Prostate gland (tissue), 2 donors: ENCODE results near the gene GUK1. TPM values are rescaled to one million over a fixed set of nuclear protein-coding genes. Genes with fewer than 3 reads are reported as not detected.

ENCODE experiments used
- DNase-seq: peaks from one replicate; pipeline ENCODE4 v3.0.0-alpha.2; 2019; ENCODE audit warnings: low spot score
- H3K27ac ChIP-seq, 2 donors: fragments of 200-600 bp; sonication (generic); 2 replicates each; pipeline ENCODE4 v1.5.1; 2017 to 2019
- H3K27me3 ChIP-seq: fragments of 200-600 bp; sonication (generic); replicated peaks from 2 replicates; pipeline ENCODE4 v1.5.1; 2019; ENCODE audit not compliant: insufficient read depth
- H3K36me3 ChIP-seq, 2 donors: fragments of 200-600 bp; sonication (generic); 1 replicate in 1 of 2; 2 replicates in 1 of 2; pipeline versions ENCODE4 v1.5.1 to v1.8.1; 2017 to 2019
- H3K4me1 ChIP-seq: fragments of 200-600 bp; sonication (generic); replicated peaks from 2 replicates; pipeline ENCODE4 v1.5.1; 2019
- H3K4me3 ChIP-seq, 2 donors: fragments of 200-600 bp; sonication (generic); 2 replicates each; pipeline ENCODE4 v1.5.1; 2017 to 2019
- H3K9me3 ChIP-seq: fragments of 200-600 bp; sonication (generic); 2 replicates; pipeline ENCODE4 v1.5.1; 2017
- CTCF ChIP-seq, 4 experiments: fragments of 200-600 bp in 2 of 4; fragments of 450-650 bp in 2 of 4; sonication (generic) in 2 of 4; IDR thresholded peaks; 1 replicate in 3 of 4; 2 replicates in 1 of 4; pipeline ENCODE4 v1.5.1; 2016 to 2019; ENCODE audit warnings: antibody characterized with exemption in 4 of 4, mild to moderate bottlenecking in 2 of 4, moderate library complexity in 2 of 4
- POLR2A ChIP-seq: fragments of 450-650 bp; IDR thresholded peaks from one replicate; pipeline ENCODE4 v1.6.1; 2016; ENCODE audit warnings: antibody characterized with exemption, mild to moderate bottlenecking
- POLR2AphosphoS5 ChIP-seq: sonication (generic); formaldehyde crosslinking; IDR thresholded peaks from one replicate; pipeline ENCODE4 v1.6.1; 2017; ENCODE audit warnings: antibody characterized with exemption
- WGBS: methylation state at CpG from one replicate; pipeline ENCODE4 v1.1.5; 2018; 5-methylcytosine and 5-hydroxymethylcytosine counted together
- intact Hi-C: fragments of 100-400 bp; cut with DNase I; formaldehyde crosslinking; loops from one replicate; pipeline ENCODE4 v1.14.2; 2022
- total RNA-seq, 2 donors: library from RNA; depleted of rRNA; stranded (reverse); fragments of >200 nt; gene quantifications; one replicate each; pipeline ENCODE4 v1.1.0, GENCODE V29; 2016

GUK1 gene
- total RNA-seq, 2 donors from 2014 or later: 250 to 458 TPM

- no peak for DNase-seq
- Histone ChIP-seq H3K9me3 (no peaks in the 10 kb centered on the region), H3K4me3 (no peak overlapping the region), H3K36me3 (no peaks in the 10 kb centered on the region), H3K4me1 (peaks cover 5% of the 10 kb centered on the region), H3K27me3 (no peaks in the 10 kb centered on the region), H3K27ac (peak overlapping the region in 1 of 2 donors; percentile 31)
- WGBS: 94% methylated on average over 10 of the region's 10 CpGs
- no peak for TF ChIP-seq POLR2A
- TF ChIP-seq CTCF (IDR thresholded peaks at IDR 0.05): no peak
- TF ChIP-seq POLR2AphosphoS5: no peak
- intact Hi-C loops: loop anchor here (10.0 kb wide), 1 partner anchor 321 kb away; the partner anchor contains the start of gene RNF187
These were observed 23.9 kb downstream of the GUK1 start for GRCh38 chr1:228163776-228164519.

- TF ChIP-seq POLR2A (no peak), POLR2AphosphoS5 (no peak), CTCF (IDR thresholded peaks at IDR 0.05) (no peak)
- intact Hi-C loops: loop anchor here (10.0 kb wide), 1 partner anchor 320 kb away; the partner anchor contains the start of gene RNF187
- Histone ChIP-seq H3K36me3 (no peaks in the 10 kb centered on the region), H3K4me3 (peak overlapping the region; percentile 67 to 92), H3K4me1 (peaks cover 5% of the 10 kb centered on the region), H3K9me3 (no peaks in the 10 kb centered on the region), H3K27me3 (no peaks in the 10 kb centered on the region), H3K27ac (peak overlapping the region; percentile 92 to 99)
- 56% methylated on average over 20 of the region's 20 CpGs for WGBS
- no peak for DNase-seq
These were observed 24.7 kb downstream of the GUK1 start for GRCh38 chr1:228164561-228165371.

GRCh38 chr1:228165372-228166169 lies 25.5 kb downstream of the GUK1 start, which contains the start of gene IBA57:
Gene IBA57, plus strand, starts transcription at chr1:228165804. Its CDS starts 13 bp downstream, at chr1:228165817.
- Histone ChIP-seq H3K27ac (peak within 1 kb of the TSS; percentile 92 to 99), H3K27me3 (no peaks in the 10 kb centered on the region), H3K4me1 (peaks cover 5% of the 10 kb centered on the region), H3K9me3 (no peaks in the 10 kb centered on the region), H3K4me3 (peak within 1 kb of the TSS; percentile 67 to 92), H3K36me3 (no peaks in the 10 kb centered on the region)
- under 1% methylated on average over 88 of the region's 93 CpGs for WGBS
- intact Hi-C loops: loop anchor here (10.0 kb wide), 1 partner anchor 319 kb away; the partner anchor contains the start of gene RNF187
- DNase-seq: peak; percentile 99
- TF ChIP-seq CTCF (IDR thresholded peaks at IDR 0.05): peak; percentile 95 to 100 (median 98)
- TF ChIP-seq POLR2A: peak; percentile 91
- TF ChIP-seq POLR2AphosphoS5: peak; percentile 91

GRCh38 chr1:228166170-228166936 lies 26.3 kb downstream of the GUK1 start:
- TF ChIP-seq CTCF (IDR thresholded peaks at IDR 0.05): peak in 2 of 4 experiments; percentile 52 to 56
- TF ChIP-seq POLR2AphosphoS5: peak; percentile 53
- TF ChIP-seq POLR2A: no peak
- H3K4me3 ChIP-seq: peak overlapping the region; percentile 67 to 92
- intact Hi-C loops: loop anchor here (10.0 kb wide), 1 partner anchor 318 kb away; the partner anchor contains the start of gene RNF187
- no peaks in the 10 kb centered on the region for H3K9me3 ChIP-seq
- H3K27ac ChIP-seq: peak overlapping the region; percentile 92 to 99
- H3K4me1 ChIP-seq: peaks cover 5% of the 10 kb centered on the region
- no peaks in the 10 kb centered on the region for H3K36me3 ChIP-seq
- WGBS: 21% methylated on average over 16 of the region's 26 CpGs
- DNase-seq: peak; percentile 69
- H3K27me3 ChIP-seq: no peaks in the 10 kb centered on the region
